ENCODE results near the gene SLC16A14. TPM values are rescaled to one million over a fixed set of nuclear protein-coding genes. Genes with fewer than 3 reads are reported as not detected.
"Not testable (repeated sequence)": the region's sequence is repeated elsewhere in the genome, so short reads cannot be mapped to it uniquely, and the experiment has no call there.

SLC16A14 gene, protein sequence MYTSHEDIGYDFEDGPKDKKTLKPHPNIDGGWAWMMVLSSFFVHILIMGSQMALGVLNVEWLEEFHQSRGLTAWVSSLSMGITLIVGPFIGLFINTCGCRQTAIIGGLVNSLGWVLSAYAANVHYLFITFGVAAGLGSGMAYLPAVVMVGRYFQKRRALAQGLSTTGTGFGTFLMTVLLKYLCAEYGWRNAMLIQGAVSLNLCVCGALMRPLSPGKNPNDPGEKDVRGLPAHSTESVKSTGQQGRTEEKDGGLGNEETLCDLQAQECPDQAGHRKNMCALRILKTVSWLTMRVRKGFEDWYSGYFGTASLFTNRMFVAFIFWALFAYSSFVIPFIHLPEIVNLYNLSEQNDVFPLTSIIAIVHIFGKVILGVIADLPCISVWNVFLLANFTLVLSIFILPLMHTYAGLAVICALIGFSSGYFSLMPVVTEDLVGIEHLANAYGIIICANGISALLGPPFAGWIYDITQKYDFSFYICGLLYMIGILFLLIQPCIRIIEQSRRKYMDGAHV
- 1 to 10 TPM; 5.3 to 7.9 TPM for total RNA-seq

DNA sequence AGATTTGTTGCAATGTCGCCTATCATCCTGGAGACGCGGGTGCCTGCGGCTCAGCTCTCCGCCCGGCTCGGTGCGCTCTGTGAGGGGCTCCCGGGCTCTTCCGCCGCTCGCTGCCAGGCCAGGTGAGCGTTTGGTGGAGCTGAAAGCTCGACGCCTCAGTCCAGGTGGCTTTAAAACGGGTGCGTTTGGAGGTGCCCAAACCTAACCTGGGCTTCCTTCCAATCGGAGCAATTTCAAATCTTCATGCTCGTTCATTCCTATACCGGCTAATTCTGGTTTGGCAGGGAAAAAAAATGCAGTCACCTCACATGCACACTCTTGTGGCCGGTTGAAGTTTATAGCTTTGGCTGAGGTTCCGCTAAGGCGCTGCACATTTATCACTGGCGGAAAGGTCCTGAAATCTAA is at the start of gene SLC16A14:
Gene SLC16A14 (minus strand): TSS at position 274 of the 405 bp plus-strand sequence. CDS start 9,572 bp downstream, outside the sequence.
- Histone ChIP-seq H3K4me3 (peak within 1 kb of the TSS; percentile 65), H3K4me1 (no peaks in the 10 kb centered on the region), H3K36me3 (no peaks in the 10 kb centered on the region), H3K9ac (ENCODE audit: low read depth in 2 of 2, low read length in 2 of 2) (peak within 1 kb of the TSS; percentile 76 to 88), H3K9me3 (no peaks in the 10 kb centered on the region), H3K27ac (no peak within 1 kb of the TSS), H3K27me3 (no peaks in the 10 kb centered on the region)
- intact Hi-C loops (cut with DNase I): loop anchor here (2.0 to 5.0 kb wide), 3 partner anchors 56 to 544 kb away; no protein-coding TSS in a partner anchor
- TF ChIP-seq, protein P1, sequence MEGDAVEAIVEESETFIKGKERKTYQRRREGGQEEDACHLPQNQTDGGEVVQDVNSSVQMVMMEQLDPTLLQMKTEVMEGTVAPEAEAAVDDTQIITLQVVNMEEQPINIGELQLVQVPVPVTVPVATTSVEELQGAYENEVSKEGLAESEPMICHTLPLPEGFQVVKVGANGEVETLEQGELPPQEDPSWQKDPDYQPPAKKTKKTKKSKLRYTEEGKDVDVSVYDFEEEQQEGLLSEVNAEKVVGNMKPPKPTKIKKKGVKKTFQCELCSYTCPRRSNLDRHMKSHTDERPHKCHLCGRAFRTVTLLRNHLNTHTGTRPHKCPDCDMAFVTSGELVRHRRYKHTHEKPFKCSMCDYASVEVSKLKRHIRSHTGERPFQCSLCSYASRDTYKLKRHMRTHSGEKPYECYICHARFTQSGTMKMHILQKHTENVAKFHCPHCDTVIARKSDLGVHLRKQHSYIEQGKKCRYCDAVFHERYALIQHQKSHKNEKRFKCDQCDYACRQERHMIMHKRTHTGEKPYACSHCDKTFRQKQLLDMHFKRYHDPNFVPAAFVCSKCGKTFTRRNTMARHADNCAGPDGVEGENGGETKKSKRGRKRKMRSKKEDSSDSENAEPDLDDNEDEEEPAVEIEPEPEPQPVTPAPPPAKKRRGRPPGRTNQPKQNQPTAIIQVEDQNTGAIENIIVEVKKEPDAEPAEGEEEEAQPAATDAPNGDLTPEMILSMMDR (IDR thresholded peaks at IDR 0.05): peak; percentile 13
- peak; percentile 80 for DNase-seq

DNA sequence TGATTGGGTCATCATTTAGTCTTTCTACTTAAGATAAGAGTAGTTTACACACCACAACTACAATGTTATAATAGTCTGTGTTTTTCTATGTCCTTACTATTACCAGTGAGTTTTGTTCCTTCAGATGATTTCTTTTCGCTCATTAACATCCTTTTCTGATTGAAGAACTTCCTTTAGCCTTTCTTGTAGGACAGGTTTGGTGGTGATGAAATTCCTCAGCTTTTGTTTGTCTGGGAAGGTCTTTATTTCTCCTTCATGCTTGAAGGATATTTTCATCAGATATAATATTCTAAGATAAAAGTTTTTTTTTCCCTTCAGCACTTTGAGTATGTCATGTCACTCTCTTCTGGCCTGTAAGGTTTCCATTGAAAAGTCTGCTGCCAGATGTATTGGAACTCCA is 38.0 kb upstream of the SLC16A14 start:
- Histone ChIP-seq H3K4me1 (no peaks in the 10 kb centered on the region), H3K9me3 (no peaks in the 10 kb centered on the region), H3K4me3 (no peak overlapping the region), H3K9ac (ENCODE audit: low read depth in 2 of 2, low read length in 2 of 2) (no peak overlapping the region), H3K27me3 (no peaks in the 10 kb centered on the region), H3K27ac (no peak overlapping the region), H3K36me3 (no peaks in the 10 kb centered on the region)
- no peak for DNase-seq
- intact Hi-C loops (cut with DNase I): no loop called here
- TF ChIP-seq, protein P1 (IDR thresholded peaks at IDR 0.05): no peak

DNA sequence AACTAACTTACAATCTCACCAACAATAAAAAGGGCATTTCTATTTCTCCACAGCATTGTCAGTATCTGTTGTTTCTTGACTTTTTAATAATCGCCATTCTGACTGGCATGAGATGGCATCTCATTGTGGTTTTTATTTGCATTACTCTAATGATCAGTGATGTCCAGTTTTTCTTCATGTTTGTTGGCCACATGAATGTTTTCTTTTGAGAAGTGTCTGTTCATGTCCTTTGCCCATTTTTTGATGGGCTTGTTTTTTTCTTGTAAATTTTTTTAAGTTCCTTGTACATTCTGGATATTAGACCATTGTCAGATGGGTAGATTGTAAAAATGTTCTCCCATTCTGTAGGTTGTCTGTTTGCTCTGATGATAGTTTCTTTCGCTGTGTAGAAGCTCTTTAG is 33.2 kb upstream of the SLC16A14 start:
- DNase-seq; H3K4me1 ChIP-seq; H3K36me3 ChIP-seq; H3K27me3 ChIP-seq; H3K9me3 ChIP-seq; H3K4me3 ChIP-seq; H3K9ac ChIP-seq (ENCODE audit: low read depth in 2 of 2, low read length in 2 of 2); H3K27ac ChIP-seq; intact Hi-C loops (cut with DNase I): not testable (repeated sequence)

DNA sequence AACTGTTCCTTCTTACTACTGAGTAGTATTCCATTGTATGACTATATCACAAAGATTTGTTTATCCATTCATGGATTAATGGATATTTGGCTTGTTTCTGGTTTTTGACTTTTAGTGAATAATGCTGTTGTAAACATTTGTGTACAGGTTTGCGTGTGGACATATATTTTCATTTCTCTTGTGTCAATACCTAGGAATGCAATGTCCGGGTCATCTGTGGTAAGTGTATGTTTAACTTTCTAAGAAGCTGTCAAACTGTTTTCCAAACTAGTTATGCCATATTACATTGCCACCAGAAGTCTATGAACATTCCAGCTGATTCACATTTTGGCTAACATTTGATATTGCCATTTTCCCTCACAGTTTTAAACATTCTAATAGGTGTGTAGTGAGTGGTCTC is 29.1 kb upstream of the SLC16A14 start:
- no peak overlapping the region for H3K4me3 ChIP-seq
- no peak overlapping the region for H3K9ac ChIP-seq (ENCODE audit: low read depth in 2 of 2, low read length in 2 of 2)
- H3K4me1 ChIP-seq: no peaks in the 10 kb centered on the region
- DNase-seq: no peak
- H3K9me3 ChIP-seq: no peaks in the 10 kb centered on the region
- H3K27me3 ChIP-seq: no peaks in the 10 kb centered on the region
- TF ChIP-seq, protein P1 (IDR thresholded peaks at IDR 0.05): no peak
- H3K27ac ChIP-seq: no peak overlapping the region
- H3K36me3 ChIP-seq: no peaks in the 10 kb centered on the region
- intact Hi-C loops (cut with DNase I): no loop called here

DNA sequence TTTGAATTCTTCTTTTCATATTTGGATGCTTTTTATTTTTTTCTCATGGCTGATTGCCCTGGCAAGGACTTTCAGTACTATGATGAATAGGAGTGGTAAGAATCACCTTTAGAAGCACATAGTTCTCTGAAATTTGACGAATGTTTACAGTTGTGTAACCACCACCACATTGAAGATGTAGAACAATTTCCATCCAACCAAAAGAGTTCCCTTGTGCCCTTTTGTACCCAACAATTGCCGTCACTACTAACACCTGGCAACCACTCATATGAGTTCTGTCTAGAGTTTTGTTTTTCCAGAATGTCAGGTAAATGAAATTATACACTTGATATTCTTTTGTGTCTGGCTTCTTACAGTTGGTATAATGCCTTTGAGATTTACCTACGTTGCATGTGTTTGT is 28.7 kb upstream of the SLC16A14 start:
- Histone ChIP-seq H3K4me1 (no peaks in the 10 kb centered on the region), H3K27me3 (no peaks in the 10 kb centered on the region), H3K4me3 (no peak overlapping the region), H3K9ac (ENCODE audit: low read depth in 2 of 2, low read length in 2 of 2) (no peak overlapping the region), H3K36me3 (no peaks in the 10 kb centered on the region), H3K27ac (no peak overlapping the region), H3K9me3 (no peaks in the 10 kb centered on the region)
- no peak for DNase-seq
- intact Hi-C loops (cut with DNase I): no loop called here
- TF ChIP-seq, protein P1 (IDR thresholded peaks at IDR 0.05): no peak

DNA sequence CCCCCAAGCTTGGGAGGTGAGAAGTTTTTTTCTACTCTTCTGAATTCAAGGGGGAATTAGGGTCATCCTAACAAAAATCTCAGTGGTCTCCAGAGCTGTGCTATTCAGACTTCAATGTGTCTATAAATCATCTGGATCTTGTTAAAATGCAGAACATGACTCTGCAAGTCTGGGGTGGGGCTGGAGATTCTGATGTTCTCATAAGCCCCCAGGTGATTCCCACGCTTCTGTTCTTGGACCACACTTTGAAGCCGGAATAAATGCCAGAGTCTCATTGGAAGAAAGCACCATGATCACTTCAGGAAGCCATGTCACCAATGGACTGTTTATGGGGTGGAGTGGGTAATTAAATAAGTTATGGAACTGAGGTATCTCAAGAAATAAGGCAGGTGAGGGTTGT is 22.2 kb upstream of the SLC16A14 start:
- no peaks in the 10 kb centered on the region for H3K27me3 ChIP-seq
- H3K36me3 ChIP-seq: no peaks in the 10 kb centered on the region
- H3K4me1 ChIP-seq: no peaks in the 10 kb centered on the region
- no peak overlapping the region for H3K9ac ChIP-seq (ENCODE audit: low read depth in 2 of 2, low read length in 2 of 2)
- H3K4me3 ChIP-seq: no peak overlapping the region
- no peaks in the 10 kb centered on the region for H3K9me3 ChIP-seq
- TF ChIP-seq, protein P1 (IDR thresholded peaks at IDR 0.05): no peak
- intact Hi-C loops (cut with DNase I): no loop called here
- no peak for DNase-seq
- no peak overlapping the region for H3K27ac ChIP-seq
